Esophagus squamous epithelium (tissue), 4 donors: ENCODE measurements around the gene DISP2.

Source experiments
- POLR2A ChIP-seq, 4 donors: fragments of 450-650 bp; IDR thresholded peaks; one replicate each; pipeline ENCODE4 v1.6.1; 2017; ENCODE audit warnings: antibody characterized with exemption in 4 of 4, mild to moderate bottlenecking in 4 of 4, moderate library complexity in 3 of 4
- TF ChIP-seq, protein P1 (sequence below), 6 experiments: fragments of 450-650 bp in 4 of 6; fragments of 200-600 bp in 2 of 6; sonication (generic) in 2 of 6; IDR thresholded peaks; one replicate each; pipeline ENCODE4 v1.5.1; 2016 to 2019; ENCODE audit warnings: antibody characterized with exemption in 6 of 6, mild to moderate bottlenecking in 4 of 6, moderate library complexity in 4 of 6

DNA sequence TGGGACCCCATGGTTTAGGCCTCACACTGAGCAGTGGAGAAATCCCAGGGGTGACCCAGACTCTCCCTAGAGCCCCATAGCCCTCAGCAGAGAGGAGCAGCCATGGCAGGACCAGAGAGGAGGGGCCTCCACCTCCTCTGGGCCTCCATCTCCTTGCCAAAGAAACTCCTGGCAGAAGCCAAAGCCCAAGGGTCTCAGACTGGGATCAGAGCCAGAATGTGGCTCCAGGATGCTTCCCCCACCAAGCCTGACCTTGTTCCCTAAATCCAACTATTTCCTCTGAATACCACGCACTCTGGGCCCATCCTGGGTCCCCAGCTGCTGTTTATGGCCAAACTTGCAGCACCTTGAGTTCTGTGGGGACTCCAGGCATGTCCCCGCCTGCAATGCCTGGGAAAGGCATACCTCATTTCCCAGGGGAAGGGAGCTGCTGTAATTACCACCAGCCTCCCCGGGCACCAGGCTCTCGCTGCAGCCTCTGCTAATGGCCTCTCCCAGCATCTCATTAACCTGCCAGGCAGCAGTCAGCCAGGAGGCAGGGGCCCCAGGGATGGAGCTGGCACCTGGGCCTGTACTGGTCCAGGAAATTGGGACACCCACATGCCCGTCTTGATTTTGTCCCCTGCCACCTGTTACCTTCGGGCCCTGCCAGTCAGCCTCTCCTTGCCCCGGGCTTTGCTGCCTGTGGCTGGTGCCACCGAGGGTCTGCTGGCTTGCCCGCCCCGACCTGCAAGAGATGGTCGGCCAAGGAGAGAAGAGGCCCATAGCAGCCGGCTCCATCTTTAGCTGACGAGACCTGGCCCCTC lies 21.9 kb upstream of the DISP2 start:
- TF ChIP-seq POLR2A (IDR thresholded peaks at IDR 0.05), result no peak
- TF ChIP-seq, protein P1, sequence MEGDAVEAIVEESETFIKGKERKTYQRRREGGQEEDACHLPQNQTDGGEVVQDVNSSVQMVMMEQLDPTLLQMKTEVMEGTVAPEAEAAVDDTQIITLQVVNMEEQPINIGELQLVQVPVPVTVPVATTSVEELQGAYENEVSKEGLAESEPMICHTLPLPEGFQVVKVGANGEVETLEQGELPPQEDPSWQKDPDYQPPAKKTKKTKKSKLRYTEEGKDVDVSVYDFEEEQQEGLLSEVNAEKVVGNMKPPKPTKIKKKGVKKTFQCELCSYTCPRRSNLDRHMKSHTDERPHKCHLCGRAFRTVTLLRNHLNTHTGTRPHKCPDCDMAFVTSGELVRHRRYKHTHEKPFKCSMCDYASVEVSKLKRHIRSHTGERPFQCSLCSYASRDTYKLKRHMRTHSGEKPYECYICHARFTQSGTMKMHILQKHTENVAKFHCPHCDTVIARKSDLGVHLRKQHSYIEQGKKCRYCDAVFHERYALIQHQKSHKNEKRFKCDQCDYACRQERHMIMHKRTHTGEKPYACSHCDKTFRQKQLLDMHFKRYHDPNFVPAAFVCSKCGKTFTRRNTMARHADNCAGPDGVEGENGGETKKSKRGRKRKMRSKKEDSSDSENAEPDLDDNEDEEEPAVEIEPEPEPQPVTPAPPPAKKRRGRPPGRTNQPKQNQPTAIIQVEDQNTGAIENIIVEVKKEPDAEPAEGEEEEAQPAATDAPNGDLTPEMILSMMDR (IDR thresholded peaks at IDR 0.05), result no peak
